ENCODE data around the gene DOHH. TPM values are rescaled to one million over a fixed set of nuclear protein-coding genes. Genes with fewer than 3 reads are reported as not detected.

DOHH gene
- total RNA-seq, 1 experiment from 2014 or later = 24.9 TPM

DNA sequence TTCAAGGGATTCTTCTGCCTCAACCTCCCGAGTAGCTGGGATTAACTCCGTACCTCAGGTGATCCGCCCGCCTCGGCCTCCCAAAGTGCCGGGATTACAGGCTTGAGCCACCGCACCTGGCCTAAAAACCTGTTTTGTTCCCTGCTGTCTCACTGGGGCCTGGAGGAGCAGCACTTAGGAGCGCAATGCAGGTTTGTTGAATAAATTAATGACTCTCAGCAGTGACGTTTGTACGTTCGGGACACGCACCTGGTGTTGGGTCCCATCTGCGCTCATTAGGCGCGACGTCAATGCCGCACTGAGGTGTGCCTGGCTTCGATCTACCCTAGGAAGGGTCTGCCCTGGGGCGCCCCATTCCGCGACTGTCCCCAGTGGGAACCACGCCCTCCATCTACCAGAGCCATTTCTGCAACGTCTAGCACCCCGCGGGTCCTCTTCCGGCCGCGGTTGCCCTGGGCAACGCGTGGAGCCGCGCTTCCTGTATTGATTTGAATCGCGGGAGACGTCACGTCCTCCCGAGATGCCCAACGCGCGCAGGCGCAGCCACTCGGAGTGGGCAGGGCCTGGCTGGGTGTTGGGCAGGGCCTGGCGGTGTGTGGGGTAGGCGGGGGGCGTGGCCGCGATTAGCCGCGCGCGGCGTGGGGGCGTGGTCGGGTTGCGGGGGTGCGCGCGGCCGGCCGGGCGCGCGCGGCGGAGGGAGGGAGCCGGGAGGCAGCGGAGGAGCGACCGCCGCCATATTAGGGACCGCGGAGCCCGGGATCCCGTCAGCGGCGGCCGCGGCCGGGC is 5.3 kb upstream of the DOHH start, which contains the start of gene FZR1:
Gene FZR1, plus strand, starts transcription at position 714 of the 786 bp plus-strand sequence. CDS start 16,679 bp downstream, outside the sequence.
- ChIA-PET POLR2A (no interaction called here), CTCF (no interaction called here)
- peak; percentile 38; the same call in 1 of the 2 replicates for TF ChIP-seq POLR2AphosphoS5 (IDR thresholded peaks at IDR 0.05; ENCODE audit: low read depth, low read length)
- TF ChIP-seq SIN3A (IDR thresholded peaks at IDR 0.05; ENCODE audit: borderline replicate concordance, insufficient read depth, low read depth, low read length) = no peak
- no peaks in the 10 kb centered on the region; the same call in 1 of the 2 replicates for H3K4me1 ChIP-seq (ENCODE audit: control insufficient read depth, insufficient read depth, low read length)
- BruUV-seq (replicated peaks) = no TSS peak
- peak within 1 kb of the TSS; percentile 73 for H3K4me3 ChIP-seq (ENCODE audit: low read depth in 2 of 2, low read length in 2 of 2)
- in situ Hi-C loops (cut with HindIII; ENCODE audit: low pct_unique_long_range_greater_than_20kb, low sequenced_read_pairs) (no loop called here), intact Hi-C loops (cut with micrococcal nuclease; ENCODE audit: unreplicated experiment) (no loop called here)
- peaks cover 3% of the 10 kb centered on the region for H3K36me3 ChIP-seq (ENCODE audit: control insufficient read depth, insufficient read depth, low read length)
- DNase-seq (ENCODE audit: low read depth, low spot score) (peak; percentile 75), ATAC-seq (peak; percentile 98)
- H3K27me3 ChIP-seq (ENCODE audit: control insufficient read depth, insufficient read depth, low read length) = no peaks in the 10 kb centered on the region
- H3K27ac ChIP-seq (ENCODE audit: low read length) = peak within 1 kb of the TSS; percentile 94
- no peaks in the 10 kb centered on the region for H3K9me3 ChIP-seq (ENCODE audit: control insufficient read depth, insufficient read depth, low read depth, low read length)

DNA sequence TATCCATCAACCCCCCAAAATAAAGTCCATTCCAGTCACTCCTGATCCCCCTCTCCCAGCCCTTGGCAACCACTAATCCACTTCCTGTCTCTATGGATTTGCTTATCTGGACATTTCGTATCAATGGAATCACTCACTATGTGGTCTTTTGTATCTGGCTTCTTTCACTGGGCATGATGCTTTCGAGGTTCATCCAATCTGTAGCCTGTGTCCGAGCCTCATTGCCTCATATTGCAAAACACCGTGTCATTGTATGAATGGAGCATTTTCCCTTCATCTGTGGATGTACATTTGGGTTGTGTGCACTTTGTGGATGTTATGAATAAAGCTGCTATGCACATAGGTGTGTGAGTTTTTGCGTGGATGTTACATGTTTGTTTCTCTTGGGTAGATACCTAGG is 4.3 kb upstream of the DOHH start:
- H3K4me1 ChIP-seq (ENCODE audit: control insufficient read depth, insufficient read depth, low read length) = no peaks in the 10 kb centered on the region; the same call in 1 of the 2 replicates
- H3K27me3 ChIP-seq (ENCODE audit: control insufficient read depth, insufficient read depth, low read length) = no peaks in the 10 kb centered on the region
- no TSS peak for BruUV-seq (replicated peaks)
- in situ Hi-C loops (cut with HindIII; ENCODE audit: low pct_unique_long_range_greater_than_20kb, low sequenced_read_pairs) (no loop called here), intact Hi-C loops (cut with micrococcal nuclease; ENCODE audit: unreplicated experiment) (no loop called here)
- no peak for ATAC-seq
- H3K36me3 ChIP-seq (ENCODE audit: control insufficient read depth, insufficient read depth, low read length) = peaks cover 3% of the 10 kb centered on the region
- ChIA-PET CTCF (no interaction called here), POLR2A (interaction anchor here (0.7 kb wide), 1 partner anchor 197 kb away, joined by 3 read pairs; no protein-coding TSS in a partner anchor)
- no peak overlapping the region; a peak in 1 of 4 replicates for H3K4me3 ChIP-seq (ENCODE audit: low read depth in 2 of 2, low read length in 2 of 2)
- no peaks in the 10 kb centered on the region for H3K9me3 ChIP-seq (ENCODE audit: control insufficient read depth, insufficient read depth, low read depth, low read length)
- no peak for TF ChIP-seq SIN3A (IDR thresholded peaks at IDR 0.05; ENCODE audit: borderline replicate concordance, insufficient read depth, low read depth, low read length)
- TF ChIP-seq POLR2AphosphoS5 (IDR thresholded peaks at IDR 0.05; ENCODE audit: low read depth, low read length) = no peak
- DNase-seq (ENCODE audit: low read depth, low spot score) = no peak
- H3K27ac ChIP-seq (ENCODE audit: low read length) = peak overlapping the region; percentile 94

DNA sequence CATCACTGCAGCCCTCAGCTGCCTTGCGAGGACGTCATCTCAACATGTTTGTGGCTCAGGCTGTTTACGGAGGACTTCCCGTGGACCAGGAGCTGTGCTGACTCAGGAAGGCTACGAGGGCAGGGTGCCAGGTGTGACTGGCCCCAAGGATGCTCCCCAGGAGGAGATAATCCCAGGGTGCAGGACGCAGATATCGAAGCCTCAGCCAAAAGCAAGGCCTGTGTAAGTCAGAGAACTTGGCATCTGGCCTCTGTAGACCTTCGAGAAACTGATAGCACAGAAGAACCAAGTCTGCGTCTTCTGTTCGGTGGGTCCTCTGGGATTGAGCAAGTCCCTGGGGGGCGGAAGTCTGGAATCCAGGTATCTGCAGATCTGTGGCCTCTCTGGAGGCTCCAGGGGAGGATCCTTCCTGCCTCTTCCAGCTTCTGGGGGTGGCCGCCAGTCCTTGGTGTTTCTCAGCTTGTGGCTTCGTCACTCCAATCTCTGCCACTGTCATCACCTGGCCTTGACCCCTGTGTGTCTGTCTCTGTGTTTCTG is 2.6 kb upstream of the DOHH start:
- ATAC-seq (no peak), DNase-seq (ENCODE audit: low read depth, low spot score) (no peak)
- H3K27ac ChIP-seq (ENCODE audit: low read length) = 0 out of 2 replicates have a peak overlapping the region, but pooled peaks have one; percentile 29
- no peak for TF ChIP-seq TCF7L2 (IDR thresholded peaks at IDR 0.05; ENCODE audit: low read depth, low read length)
- TF ChIP-seq POLR2AphosphoS5 (IDR thresholded peaks at IDR 0.05; ENCODE audit: low read depth, low read length) = no peak
- TF ChIP-seq, protein P1, sequence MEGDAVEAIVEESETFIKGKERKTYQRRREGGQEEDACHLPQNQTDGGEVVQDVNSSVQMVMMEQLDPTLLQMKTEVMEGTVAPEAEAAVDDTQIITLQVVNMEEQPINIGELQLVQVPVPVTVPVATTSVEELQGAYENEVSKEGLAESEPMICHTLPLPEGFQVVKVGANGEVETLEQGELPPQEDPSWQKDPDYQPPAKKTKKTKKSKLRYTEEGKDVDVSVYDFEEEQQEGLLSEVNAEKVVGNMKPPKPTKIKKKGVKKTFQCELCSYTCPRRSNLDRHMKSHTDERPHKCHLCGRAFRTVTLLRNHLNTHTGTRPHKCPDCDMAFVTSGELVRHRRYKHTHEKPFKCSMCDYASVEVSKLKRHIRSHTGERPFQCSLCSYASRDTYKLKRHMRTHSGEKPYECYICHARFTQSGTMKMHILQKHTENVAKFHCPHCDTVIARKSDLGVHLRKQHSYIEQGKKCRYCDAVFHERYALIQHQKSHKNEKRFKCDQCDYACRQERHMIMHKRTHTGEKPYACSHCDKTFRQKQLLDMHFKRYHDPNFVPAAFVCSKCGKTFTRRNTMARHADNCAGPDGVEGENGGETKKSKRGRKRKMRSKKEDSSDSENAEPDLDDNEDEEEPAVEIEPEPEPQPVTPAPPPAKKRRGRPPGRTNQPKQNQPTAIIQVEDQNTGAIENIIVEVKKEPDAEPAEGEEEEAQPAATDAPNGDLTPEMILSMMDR (IDR thresholded peaks at IDR 0.05) = no peak
- TF ChIP-seq SIN3A (IDR thresholded peaks at IDR 0.05; ENCODE audit: borderline replicate concordance, insufficient read depth, low read depth, low read length) = no peak
- H3K9me3 ChIP-seq (ENCODE audit: control insufficient read depth, insufficient read depth, low read depth, low read length) = no peaks in the 10 kb centered on the region
- no peak overlapping the region for H3K4me3 ChIP-seq (ENCODE audit: low read depth in 2 of 2, low read length in 2 of 2)
- ChIA-PET POLR2A (no interaction called here), CTCF (interaction anchor here (0.7 kb wide), 1 partner anchor 191 kb away, joined by 7 read pairs; no protein-coding TSS in a partner anchor)
- intact Hi-C loops (cut with micrococcal nuclease; ENCODE audit: unreplicated experiment) = no loop called here
- no peaks in the 10 kb centered on the region for H3K27me3 ChIP-seq (ENCODE audit: control insufficient read depth, insufficient read depth, low read length)
- BruUV-seq (replicated peaks) = no TSS peak
- in situ Hi-C loops (cut with HindIII; ENCODE audit: low pct_unique_long_range_greater_than_20kb, low sequenced_read_pairs) = no loop called here
- H3K36me3 ChIP-seq (ENCODE audit: control insufficient read depth, insufficient read depth, low read length) = peaks cover 3% of the 10 kb centered on the region; the same call in 1 of the 2 replicates
- H3K4me1 ChIP-seq (ENCODE audit: control insufficient read depth, insufficient read depth, low read length) = no peaks in the 10 kb centered on the region

Data from Panc1 (cell line).